ENCODE data around the gene SUSD4. TPM values are rescaled to one million over a fixed set of nuclear protein-coding genes. Genes with fewer than 3 reads are reported as not detected.

Gene SUSD4
- total RNA-seq, 4 donors from 2014 or later, result 2.2 to 5.3 (median 2.5) TPM

DNA sequence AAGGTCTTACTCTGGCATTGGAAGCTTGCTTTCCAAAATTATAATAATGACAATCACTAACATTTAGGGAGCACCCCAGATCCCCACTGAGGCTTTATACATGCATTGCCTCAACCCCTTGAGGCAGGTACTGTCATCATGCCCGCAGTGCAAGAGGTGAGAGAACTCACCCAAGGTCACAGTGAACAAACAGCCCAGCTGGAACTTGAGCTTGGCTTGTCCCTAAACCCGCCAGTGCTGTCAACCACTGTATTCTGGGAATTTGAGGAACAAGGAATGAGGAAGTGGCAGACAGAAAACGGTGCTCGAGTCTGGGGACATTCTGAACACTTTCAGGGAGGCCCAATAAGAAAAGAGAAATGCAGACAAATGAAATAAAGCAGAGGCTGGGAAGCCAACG, 186.3 kb downstream of the SUSD4 start:
- Histone ChIP-seq H3K36me3 (no peaks in the 10 kb centered on the region), H3K9me3 (no peaks in the 10 kb centered on the region), H3K27ac (peak overlapping the region in 1 of 4 donors; percentile 41), H3K4me1 (peaks cover 0 to 5% (median 4%) of the 10 kb centered on the region in 3 donors), H3K27me3 (no peaks in the 10 kb centered on the region), H3K4me3 (no peak overlapping the region)
- TF ChIP-seq EP300 (IDR thresholded peaks at IDR 0.05), result no peak
- TF ChIP-seq, protein P1, sequence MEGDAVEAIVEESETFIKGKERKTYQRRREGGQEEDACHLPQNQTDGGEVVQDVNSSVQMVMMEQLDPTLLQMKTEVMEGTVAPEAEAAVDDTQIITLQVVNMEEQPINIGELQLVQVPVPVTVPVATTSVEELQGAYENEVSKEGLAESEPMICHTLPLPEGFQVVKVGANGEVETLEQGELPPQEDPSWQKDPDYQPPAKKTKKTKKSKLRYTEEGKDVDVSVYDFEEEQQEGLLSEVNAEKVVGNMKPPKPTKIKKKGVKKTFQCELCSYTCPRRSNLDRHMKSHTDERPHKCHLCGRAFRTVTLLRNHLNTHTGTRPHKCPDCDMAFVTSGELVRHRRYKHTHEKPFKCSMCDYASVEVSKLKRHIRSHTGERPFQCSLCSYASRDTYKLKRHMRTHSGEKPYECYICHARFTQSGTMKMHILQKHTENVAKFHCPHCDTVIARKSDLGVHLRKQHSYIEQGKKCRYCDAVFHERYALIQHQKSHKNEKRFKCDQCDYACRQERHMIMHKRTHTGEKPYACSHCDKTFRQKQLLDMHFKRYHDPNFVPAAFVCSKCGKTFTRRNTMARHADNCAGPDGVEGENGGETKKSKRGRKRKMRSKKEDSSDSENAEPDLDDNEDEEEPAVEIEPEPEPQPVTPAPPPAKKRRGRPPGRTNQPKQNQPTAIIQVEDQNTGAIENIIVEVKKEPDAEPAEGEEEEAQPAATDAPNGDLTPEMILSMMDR (IDR thresholded peaks at IDR 0.05), result no peak
- TF ChIP-seq POLR2A (IDR thresholded peaks at IDR 0.05), result no peak
- WGBS, 2 donors (ENCODE audit: low coverage in 1 of 2), result 36 to 48% methylated on average over 3 to 5 of the region's 5 CpGs
- ATAC-seq, result peak; percentile 42

- no peaks in the 10 kb centered on the region for H3K27me3 ChIP-seq
- no peak for TF ChIP-seq EP300 (IDR thresholded peaks at IDR 0.05)
- no peak for TF ChIP-seq POLR2AphosphoS5 (IDR thresholded peaks at IDR 0.05)
- TF ChIP-seq, protein P1 (IDR thresholded peaks at IDR 0.05), result no peak
- TF ChIP-seq POLR2A (IDR thresholded peaks at IDR 0.05), result no peak
- no peak for ATAC-seq
- WGBS, 2 donors (ENCODE audit: low coverage in 1 of 2), result 88 to 100% methylated on average over 2 of the region's 3 CpGs
- H3K4me1 ChIP-seq, result peaks cover 0 to 4% (median 4%) of the 10 kb centered on the region in 3 donors
- no peaks in the 10 kb centered on the region for H3K9me3 ChIP-seq
- H3K36me3 ChIP-seq, result no peaks in the 10 kb centered on the region
- no peak overlapping the region for H3K4me3 ChIP-seq
- H3K27ac ChIP-seq, result no peak overlapping the region
Measured at GRCh38 chr1:223176437-223176836, 187.5 kb downstream of the SUSD4 start.

GRCh38 chr1:223175633-223176032, 188.3 kb downstream of the SUSD4 start:
- Histone ChIP-seq H3K4me1 (peaks cover 0 to 4% (median 0%) of the 10 kb centered on the region in 3 donors), H3K27me3 (no peaks in the 10 kb centered on the region), H3K27ac (peak overlapping the region in 1 of 4 donors; percentile 29), H3K36me3 (no peaks in the 10 kb centered on the region), H3K4me3 (no peak overlapping the region), H3K9me3 (no peaks in the 10 kb centered on the region)
- ATAC-seq, result peak; percentile 66
- TF ChIP-seq EP300 (IDR thresholded peaks at IDR 0.05) (no peak), POLR2A (IDR thresholded peaks at IDR 0.05) (no peak), POLR2AphosphoS5 (IDR thresholded peaks at IDR 0.05) (no peak)
- TF ChIP-seq, protein P1 (IDR thresholded peaks at IDR 0.05), result no peak
- 48 to 74% methylated on average over 3 of the region's 3 CpGs for WGBS, 2 donors (ENCODE audit: low coverage in 1 of 2)

DNA sequence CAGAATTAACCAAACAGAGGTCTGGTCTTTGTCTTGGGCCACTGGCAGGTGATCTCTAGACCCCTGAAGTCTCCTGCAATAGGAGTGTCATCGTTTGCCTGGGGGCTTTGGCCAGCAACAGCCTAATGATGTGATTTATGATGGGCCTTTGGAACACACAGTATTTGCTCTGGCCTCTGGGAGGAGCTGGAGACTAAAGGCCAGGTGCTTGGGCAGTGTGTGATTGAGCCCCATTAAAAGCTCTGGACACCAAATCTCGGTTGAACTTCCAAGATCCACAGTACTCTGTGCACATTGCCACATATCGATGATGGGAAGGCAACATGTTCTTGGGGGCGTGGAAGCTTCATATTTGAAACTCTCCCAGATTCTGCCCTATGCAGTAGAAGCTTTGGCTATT, 188.9 kb downstream of the SUSD4 start:
- no peak for TF ChIP-seq POLR2AphosphoS5 (IDR thresholded peaks at IDR 0.05)
- TF ChIP-seq POLR2A (IDR thresholded peaks at IDR 0.05), result no peak
- TF ChIP-seq, protein P1 (IDR thresholded peaks at IDR 0.05), result no peak
- no peak for TF ChIP-seq EP300 (IDR thresholded peaks at IDR 0.05)
- Histone ChIP-seq H3K27ac (peak overlapping the region in 1 of 4 donors; percentile 29), H3K36me3 (no peaks in the 10 kb centered on the region), H3K9me3 (no peaks in the 10 kb centered on the region), H3K27me3 (no peaks in the 10 kb centered on the region), H3K4me1 (no peaks in the 10 kb centered on the region), H3K4me3 (no peak overlapping the region)
- 73 to 100% methylated on average over 2 to 3 of the region's 4 CpGs for WGBS, 2 donors (ENCODE audit: low coverage in 1 of 2)
- ATAC-seq, result no peak

Small RNAs within 50 kb of the gene (small RNA-seq; reads per million reads assigned to genes)
- gene RNU4-57P, result 0 reads per million in 4 donors

Other genes starting within 250 kb of the SUSD4 start
- gene TLR5, start 220.9 kb downstream of the SUSD4 start, total RNA-seq, result 10 to 100 TPM in 1 of 4 donors, 1 to 10 TPM in 3; 3.5 to 15.1 (median 6.0) TPM
- gene CCDC185, start 29.2 kb upstream of the SUSD4 start, total RNA-seq, result under 1 TPM in 1 of 4 donors, not detected in 3; 0.50 TPM

Measured in gastroesophageal sphincter (tissue), 4 donors.